DMS53 treated with DMSO at 0.1 percent for 48 hours (cell line): ENCODE data around the gene DCXR.

Experiments used
- DNase-seq: peaks from one replicate; lab custom pipeline; 2025; ENCODE audit not compliant: unreplicated experiment; lab: John Stamatoyannopoulos, UW

The DCXR gene

GRCh38 chr17:82073446-82073845, 35.9 kb upstream of the DCXR start:
- DNase-seq, result no peak

GRCh38 chr17:82072827-82073226, 35.3 kb upstream of the DCXR start:
- no peak for DNase-seq

GRCh38 chr17:82070611-82071010, 33.1 kb upstream of the DCXR start:
- DNase-seq, result no peak

- DNase-seq, result peak; percentile 15
Measured at GRCh38 chr17:82065638-82066303, 28.3 kb upstream of the DCXR start, which contains the start of gene DUS1L. Gene DUS1L, minus strand, starts transcription at chr17:82065804. Its CDS starts 745 bp downstream, at chr17:82065059.

GRCh38 chr17:82065193-82065637, 27.7 kb upstream of the DCXR start:
- DNase-seq, result no peak

GRCh38 chr17:82064433-82065192, 27.1 kb upstream of the DCXR start:
- peak; percentile 42 for DNase-seq

- no peak for DNase-seq
Measured at GRCh38 chr17:82063424-82064415, 26.2 kb upstream of the DCXR start.

GRCh38 chr17:82062984-82063368, 25.5 kb upstream of the DCXR start:
- no peak for DNase-seq

GRCh38 chr17:82062076-82062983, 24.8 kb upstream of the DCXR start:
- no peak for DNase-seq

GRCh38 chr17:82061047-82061925, 23.8 kb upstream of the DCXR start:
- DNase-seq, result no peak

GRCh38 chr17:82060614-82061013, 23.1 kb upstream of the DCXR start:
- no peak for DNase-seq

- no peak for DNase-seq
Measured at GRCh38 chr17:82060001-82060380, 22.5 kb upstream of the DCXR start.

- DNase-seq, result no peak
Measured at GRCh38 chr17:82059272-82060000, 21.9 kb upstream of the DCXR start.

- no peak for DNase-seq
Measured at GRCh38 chr17:82058855-82059249, 21.4 kb upstream of the DCXR start.

GRCh38 chr17:82058230-82058854, 20.8 kb upstream of the DCXR start:
- DNase-seq, result no peak

- no peak for DNase-seq
Measured at GRCh38 chr17:82056729-82057621, 19.5 kb upstream of the DCXR start.
